ENCODE data around the gene PLCB4. TPM values are rescaled to one million over a fixed set of nuclear protein-coding genes. Genes with fewer than 3 reads are reported as not detected.

The PLCB4 gene
- total and polyA plus RNA-seq, 7 donors = 0.90 to 6.7 (median 2.1) TPM

DNA sequence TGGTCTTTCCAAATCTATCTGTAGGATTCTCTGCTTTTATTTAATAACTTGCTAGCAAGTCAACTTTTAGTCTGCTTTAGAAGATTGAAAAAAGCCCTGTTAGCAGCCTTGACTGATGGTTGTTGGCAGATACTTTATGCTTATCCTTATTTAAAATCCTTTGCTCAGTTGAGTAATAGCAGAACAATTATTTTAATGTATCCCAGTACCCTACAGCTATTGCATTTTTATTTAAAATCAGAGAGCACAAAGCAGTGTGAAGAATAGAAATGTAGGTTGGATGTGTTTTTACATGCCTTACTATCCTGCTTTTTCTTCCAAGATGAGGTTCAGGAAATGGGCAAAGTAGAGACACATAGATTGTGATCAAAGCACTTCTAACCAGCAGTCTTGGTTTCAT, 298.4 kb downstream of the PLCB4 start:
- Histone ChIP-seq H3K4me3 (no peak overlapping the region), H3K27me3 (ENCODE audit: insufficient read depth in 3 of 3, low read length in 2 of 3) (no peaks in the 10 kb centered on the region), H3K27ac (no peak overlapping the region), H3K36me3 (ENCODE audit: insufficient read depth in 1 of 2, low read depth in 1 of 2) (no peaks in the 10 kb centered on the region), H3K4me1 (no peaks in the 10 kb centered on the region), H3K9me3 (no peaks in the 10 kb centered on the region)
- intact Hi-C loops (cut with DNase I) = no loop called here
- TF ChIP-seq, protein P1, sequence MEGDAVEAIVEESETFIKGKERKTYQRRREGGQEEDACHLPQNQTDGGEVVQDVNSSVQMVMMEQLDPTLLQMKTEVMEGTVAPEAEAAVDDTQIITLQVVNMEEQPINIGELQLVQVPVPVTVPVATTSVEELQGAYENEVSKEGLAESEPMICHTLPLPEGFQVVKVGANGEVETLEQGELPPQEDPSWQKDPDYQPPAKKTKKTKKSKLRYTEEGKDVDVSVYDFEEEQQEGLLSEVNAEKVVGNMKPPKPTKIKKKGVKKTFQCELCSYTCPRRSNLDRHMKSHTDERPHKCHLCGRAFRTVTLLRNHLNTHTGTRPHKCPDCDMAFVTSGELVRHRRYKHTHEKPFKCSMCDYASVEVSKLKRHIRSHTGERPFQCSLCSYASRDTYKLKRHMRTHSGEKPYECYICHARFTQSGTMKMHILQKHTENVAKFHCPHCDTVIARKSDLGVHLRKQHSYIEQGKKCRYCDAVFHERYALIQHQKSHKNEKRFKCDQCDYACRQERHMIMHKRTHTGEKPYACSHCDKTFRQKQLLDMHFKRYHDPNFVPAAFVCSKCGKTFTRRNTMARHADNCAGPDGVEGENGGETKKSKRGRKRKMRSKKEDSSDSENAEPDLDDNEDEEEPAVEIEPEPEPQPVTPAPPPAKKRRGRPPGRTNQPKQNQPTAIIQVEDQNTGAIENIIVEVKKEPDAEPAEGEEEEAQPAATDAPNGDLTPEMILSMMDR (IDR thresholded peaks at IDR 0.05) = no peak
- ATAC-seq (no peak), DNase-seq (no peak)

DNA sequence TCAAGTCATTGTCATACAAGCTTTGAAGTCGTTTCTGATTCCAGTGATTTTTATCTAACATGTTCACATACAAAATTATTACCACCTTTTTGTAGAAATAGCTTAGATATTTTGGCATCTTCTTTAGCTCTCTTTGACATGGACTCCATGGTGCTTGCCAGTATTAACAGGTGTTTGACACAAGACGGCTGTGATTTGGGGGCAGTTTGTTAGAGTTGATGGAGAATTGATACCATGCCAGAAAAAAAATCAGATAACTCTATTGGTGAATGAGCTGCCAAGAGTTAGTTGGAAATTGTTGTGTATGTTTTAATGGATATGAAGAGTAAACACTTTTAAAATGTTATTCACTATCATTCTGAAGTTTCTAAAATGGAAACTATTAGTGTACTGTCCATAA, 298.9 kb downstream of the PLCB4 start:
- H3K36me3 ChIP-seq (ENCODE audit: insufficient read depth in 1 of 2, low read depth in 1 of 2) = no peaks in the 10 kb centered on the region
- intact Hi-C loops (cut with DNase I) = no loop called here
- WGBS, 3 donors = 19 to 46% (median 24%) methylated on average over 2 of the region's 2 CpGs

DNA sequence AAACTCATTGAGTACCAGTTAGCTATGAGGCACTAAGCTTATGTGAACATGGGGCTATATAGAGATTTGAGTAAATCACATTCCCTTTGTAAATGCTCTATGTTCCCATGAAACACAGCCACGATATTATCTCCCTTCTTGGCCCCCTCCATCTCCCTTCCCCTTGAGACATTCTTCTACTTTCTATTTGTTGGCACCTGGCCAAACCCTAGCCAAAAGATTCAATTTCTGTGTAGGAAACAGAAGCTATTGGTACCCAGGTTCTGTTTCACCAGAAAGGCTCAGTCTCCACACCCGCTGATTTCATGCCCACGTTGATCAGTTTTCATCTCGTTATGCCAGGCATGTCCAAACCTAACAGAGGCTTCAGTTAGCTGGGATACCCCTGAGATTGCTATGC, 300.0 kb downstream of the PLCB4 start:
- TF ChIP-seq, protein P1 (IDR thresholded peaks at IDR 0.05) = no peak
- H3K36me3 ChIP-seq (ENCODE audit: insufficient read depth in 1 of 2, low read depth in 1 of 2) = no peaks in the 10 kb centered on the region
- H3K4me1 ChIP-seq = no peaks in the 10 kb centered on the region

More for the DNA sequence above, 298.9 kb downstream of the PLCB4 start:
- TF ChIP-seq, protein P1 (IDR thresholded peaks at IDR 0.05) = no peak
- ATAC-seq = no peak
- no peaks in the 10 kb centered on the region for H3K9me3 ChIP-seq
- no peaks in the 10 kb centered on the region for H3K4me1 ChIP-seq
- H3K4me3 ChIP-seq = no peak overlapping the region
- DNase-seq = no peak
- no peaks in the 10 kb centered on the region for H3K27me3 ChIP-seq (ENCODE audit: insufficient read depth in 3 of 3, low read length in 2 of 3)
- no peak overlapping the region for H3K27ac ChIP-seq

DNA sequence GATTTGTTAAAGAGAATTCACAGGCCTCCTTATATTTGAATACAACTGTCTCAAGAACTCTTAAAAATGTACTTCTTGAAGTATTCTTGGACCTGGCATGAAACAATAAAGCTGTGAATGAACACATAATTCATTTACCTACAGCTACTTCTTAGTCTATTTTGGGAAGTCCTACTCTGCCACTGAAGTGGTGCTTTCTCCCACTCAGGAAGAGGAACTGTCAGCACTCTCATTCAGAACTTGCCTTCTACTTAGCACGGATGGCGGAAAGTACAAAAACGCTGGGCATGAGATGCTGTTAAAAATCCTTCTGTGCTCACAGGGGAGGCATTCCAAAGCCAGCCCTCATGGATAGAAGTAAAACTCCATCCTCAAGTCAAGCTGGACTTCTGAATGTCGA, 300.7 kb downstream of the PLCB4 start:
- DNase-seq = no peak
- Histone ChIP-seq H3K4me1 (no peaks in the 10 kb centered on the region), H3K9me3 (no peaks in the 10 kb centered on the region), H3K27ac (no peak overlapping the region), H3K27me3 (ENCODE audit: insufficient read depth in 3 of 3, low read length in 2 of 3) (no peaks in the 10 kb centered on the region), H3K4me3 (no peak overlapping the region), H3K36me3 (ENCODE audit: insufficient read depth in 1 of 2, low read depth in 1 of 2) (no peaks in the 10 kb centered on the region)
- no peak for ATAC-seq
- WGBS, 3 donors = 91 to 94% (median 92%) methylated on average over 4 of the region's 4 CpGs
- intact Hi-C loops (cut with DNase I) = no loop called here
- TF ChIP-seq, protein P1 (IDR thresholded peaks at IDR 0.05) = no peak

More for the DNA sequence above, 300.0 kb downstream of the PLCB4 start:
- WGBS, 3 donors = 50 to 61% (median 50%) methylated on average over 4 of the region's 4 CpGs
- no peak overlapping the region for H3K4me3 ChIP-seq
- no peaks in the 10 kb centered on the region for H3K9me3 ChIP-seq
- no peak for ATAC-seq
- DNase-seq = no peak
- no peaks in the 10 kb centered on the region for H3K27me3 ChIP-seq (ENCODE audit: insufficient read depth in 3 of 3, low read length in 2 of 3)
- intact Hi-C loops (cut with DNase I) = no loop called here
- no peak overlapping the region for H3K27ac ChIP-seq

DNA sequence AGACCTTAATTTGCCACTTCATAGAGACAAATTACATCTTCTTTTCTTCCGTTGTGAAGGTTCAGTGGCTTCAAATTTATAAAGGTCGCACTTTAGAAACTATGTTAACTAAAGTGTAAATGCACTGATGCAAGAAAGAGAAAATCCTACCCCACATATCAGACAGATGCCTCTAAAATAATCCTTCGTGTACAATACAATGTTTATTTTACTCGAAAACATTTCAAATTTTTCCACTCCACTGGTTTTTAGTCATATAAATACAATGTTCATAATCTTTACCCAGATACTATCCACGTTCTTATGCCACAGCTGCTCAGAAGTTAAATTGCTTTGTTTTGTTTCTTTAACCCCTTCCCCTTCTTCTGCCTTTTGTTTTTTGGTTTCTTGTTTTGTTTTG, 305.2 kb downstream of the PLCB4 start:
- DNase-seq (no peak), ATAC-seq (no peak)
- Histone ChIP-seq H3K9me3 (no peaks in the 10 kb centered on the region), H3K36me3 (ENCODE audit: insufficient read depth in 1 of 2, low read depth in 1 of 2) (no peaks in the 10 kb centered on the region), H3K27me3 (ENCODE audit: insufficient read depth in 3 of 3, low read length in 2 of 3) (no peaks in the 10 kb centered on the region), H3K27ac (no peak overlapping the region), H3K4me3 (no peak overlapping the region), H3K4me1 (no peaks in the 10 kb centered on the region)
- TF ChIP-seq, protein P1 (IDR thresholded peaks at IDR 0.05) = no peak
- intact Hi-C loops (cut with DNase I) = no loop called here
- WGBS, 3 donors = 82 to 87% (median 87%) methylated on average over 5 of the region's 5 CpGs

Measured in psoas muscle (tissue), 8 donors.